Hematopoietic multipotent progenitor cell treated with erythropoietin and hydrocortisone succinate and interleukin-3 and kit ligand, for 8 days (in vitro differentiated cells): Measurements from ENCODE around the gene NOL11.
"Not testable (repeated sequence)": the region's sequence is repeated elsewhere in the genome, so short reads cannot be mapped to it uniquely, and the experiment has no call there.

Source experiments
- DNase-seq: peaks from one replicate; pipeline ENCODE4 v3.0.0-alpha.2; 2015

Gene NOL11

GRCh38 chr17:67756766-67757165 lies 39.0 kb downstream of the NOL11 start:
- not testable (repeated sequence) for DNase-seq

GRCh38 chr17:67759355-67760171 lies 41.8 kb downstream of the NOL11 start:
- DNase-seq = no peak

- no peak for DNase-seq
Observed at GRCh38 chr17:67765623-67766022, 47.9 kb downstream of the NOL11 start.

GRCh38 chr17:67769231-67769630 lies 51.5 kb downstream of the NOL11 start:
- no peak for DNase-seq

GRCh38 chr17:67770539-67770938 lies 52.8 kb downstream of the NOL11 start:
- DNase-seq = no peak

- DNase-seq = no peak
Observed at GRCh38 chr17:67772679-67773078, 54.9 kb downstream of the NOL11 start.

GRCh38 chr17:67773246-67773645 lies 55.5 kb downstream of the NOL11 start:
- DNase-seq = no peak

GRCh38 chr17:67779098-67779672 lies 61.4 kb downstream of the NOL11 start:
- DNase-seq = peak; percentile 61

- DNase-seq = peak; percentile 98
Observed at GRCh38 chr17:67784364-67785121, 66.8 kb downstream of the NOL11 start.

GRCh38 chr17:67785122-67785477 lies 67.4 kb downstream of the NOL11 start:
- no peak for DNase-seq

- no peak for DNase-seq
Observed at GRCh38 chr17:67785504-67785903, 67.8 kb downstream of the NOL11 start.
